ENCODE data around the gene SPSB1. TPM values are rescaled to one million over a fixed set of nuclear protein-coding genes. Genes with fewer than 3 reads are reported as not detected.

The SPSB1 gene
- total RNA-seq, 2 donors from 2014 or later, result 107 to 171 TPM

- H3K9me3 ChIP-seq, result no peaks in the 10 kb centered on the region
- DNase-seq (ENCODE audit: low spot score) (no peak), ATAC-seq (ENCODE audit: insufficient number of reproducible peaks, low FRiP score, low read depth) (no peak)
- H3K36me3 ChIP-seq, result no peaks in the 10 kb centered on the region
- peak overlapping the region; percentile 14 for H3K4me3 ChIP-seq
- H3K27ac ChIP-seq, result peak overlapping the region; percentile 27 to 55
- peaks cover 49 to 100% of the 10 kb centered on the region in 2 donors for H3K4me1 ChIP-seq (ENCODE audit: control insufficient read depth in 1 of 2, low read depth in 2 of 2)
- TF ChIP-seq CTCF (IDR thresholded peaks at IDR 0.05), result no peak
- no peaks in the 10 kb centered on the region for H3K27me3 ChIP-seq (replicated peaks; ENCODE audit: insufficient read depth)
These were observed 24.4 kb downstream of the SPSB1 start for GRCh38 chr1:9317072-9317471.

GRCh38 chr1:9317591-9318417, 25.1 kb downstream of the SPSB1 start:
- Histone ChIP-seq H3K9me3 (no peaks in the 10 kb centered on the region), H3K4me3 (peak overlapping the region; percentile 14), H3K27me3 (replicated peaks; ENCODE audit: insufficient read depth) (no peaks in the 10 kb centered on the region), H3K36me3 (no peaks in the 10 kb centered on the region), H3K27ac (peak overlapping the region; percentile 27 to 55), H3K4me1 (ENCODE audit: control insufficient read depth in 1 of 2, low read depth in 2 of 2) (peaks cover 54 to 98% of the 10 kb centered on the region in 2 donors)
- no peak for DNase-seq (ENCODE audit: low spot score)
- peak; percentile 45 for ATAC-seq (ENCODE audit: insufficient number of reproducible peaks, low FRiP score, low read depth)
- no peak for TF ChIP-seq CTCF (IDR thresholded peaks at IDR 0.05)

GRCh38 chr1:9319208-9319788, 26.6 kb downstream of the SPSB1 start:
- no peaks in the 10 kb centered on the region for H3K9me3 ChIP-seq
- no peak for ATAC-seq (ENCODE audit: insufficient number of reproducible peaks, low FRiP score, low read depth)
- TF ChIP-seq CTCF (IDR thresholded peaks at IDR 0.05), result no peak
- no peaks in the 10 kb centered on the region for H3K27me3 ChIP-seq (replicated peaks; ENCODE audit: insufficient read depth)
- no peak for DNase-seq (ENCODE audit: low spot score)
- no peak overlapping the region for H3K4me3 ChIP-seq
- H3K36me3 ChIP-seq, result no peaks in the 10 kb centered on the region
- peaks cover 65 to 98% of the 10 kb centered on the region in 2 donors for H3K4me1 ChIP-seq (ENCODE audit: control insufficient read depth in 1 of 2, low read depth in 2 of 2)
- H3K27ac ChIP-seq, result peak overlapping the region; percentile 31 to 55

GRCh38 chr1:9319789-9320519, 27.3 kb downstream of the SPSB1 start:
- Histone ChIP-seq H3K4me3 (peak overlapping the region; percentile 35), H3K27me3 (replicated peaks; ENCODE audit: insufficient read depth) (no peaks in the 10 kb centered on the region), H3K36me3 (no peaks in the 10 kb centered on the region), H3K4me1 (ENCODE audit: control insufficient read depth in 1 of 2, low read depth in 2 of 2) (peaks cover 65 to 98% of the 10 kb centered on the region in 2 donors), H3K27ac (peak overlapping the region; percentile 45 to 67), H3K9me3 (no peaks in the 10 kb centered on the region)
- TF ChIP-seq CTCF (IDR thresholded peaks at IDR 0.05), result no peak
- no peak for ATAC-seq (ENCODE audit: insufficient number of reproducible peaks, low FRiP score, low read depth)
- no peak for DNase-seq (ENCODE audit: low spot score)

All from thoracic aorta (tissue), 2 donors.